ENCODE measurements around the gene SYT12.

GRCh38 chr11:67033661-67034166 lies 10.8 kb downstream of the SYT12 start:
- no peak for TF ChIP-seq CTCF (IDR thresholded peaks at IDR 0.05 in 8 of 11, conservative IDR thresholded peaks at IDR 0.05 in 3 of 11)
- no peak for TF ChIP-seq POLR2A (IDR thresholded peaks at IDR 0.05)
